GM21619 (cell line): ENCODE measurements around the gene ENTR1.
A peak's percentile ranks its signal among the peaks of the same experiment; 100 is the strongest.

ENCODE experiments used
- ATAC-seq: cut with Tn5 transposase; IDR thresholded peaks from one replicate; pipeline ENCODE4 v1.9.1; 2021; ENCODE audit not compliant: unreplicated experiment

ENTR1 gene

DNA sequence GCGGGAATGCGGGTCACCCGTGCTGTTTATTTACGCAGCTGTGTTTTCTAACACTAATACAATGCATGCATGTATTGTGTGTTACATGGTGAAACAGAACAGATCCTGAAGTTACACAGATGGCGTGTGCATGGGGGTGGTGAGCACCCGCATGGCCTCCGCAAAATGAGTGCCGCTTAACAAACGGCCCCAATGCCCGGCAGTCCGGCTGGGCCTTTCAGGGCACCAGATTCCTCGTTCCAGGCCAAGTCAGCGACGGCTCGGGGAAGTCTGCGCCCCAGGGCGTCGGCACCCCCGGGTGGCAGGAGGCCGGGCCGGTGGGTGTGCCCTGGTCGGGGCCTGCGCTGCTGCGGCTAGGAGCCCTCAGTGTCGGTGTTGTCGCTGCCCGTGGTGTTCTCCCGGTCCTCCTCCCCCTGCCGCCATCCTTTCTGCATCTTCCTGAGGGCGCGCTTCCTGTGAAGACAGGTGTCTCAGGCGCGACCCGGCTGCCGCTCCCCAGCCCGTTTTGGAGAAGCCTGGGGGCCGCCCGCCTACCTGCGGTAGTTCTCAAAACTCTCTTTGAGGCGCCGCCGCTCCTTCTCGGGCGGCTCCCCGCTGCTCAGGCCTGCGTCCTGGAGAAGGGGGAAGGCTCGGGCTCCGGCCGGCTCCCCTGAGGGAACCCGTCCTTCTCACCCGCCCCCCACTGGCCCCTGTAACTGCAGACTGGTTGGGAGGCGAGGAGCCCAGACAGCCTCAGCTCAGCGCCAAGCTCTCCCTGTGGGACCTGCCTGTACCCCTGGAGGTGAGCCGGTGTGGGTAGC lies 46.3 kb downstream of the ENTR1 start:
- ATAC-seq: no peak

DNA sequence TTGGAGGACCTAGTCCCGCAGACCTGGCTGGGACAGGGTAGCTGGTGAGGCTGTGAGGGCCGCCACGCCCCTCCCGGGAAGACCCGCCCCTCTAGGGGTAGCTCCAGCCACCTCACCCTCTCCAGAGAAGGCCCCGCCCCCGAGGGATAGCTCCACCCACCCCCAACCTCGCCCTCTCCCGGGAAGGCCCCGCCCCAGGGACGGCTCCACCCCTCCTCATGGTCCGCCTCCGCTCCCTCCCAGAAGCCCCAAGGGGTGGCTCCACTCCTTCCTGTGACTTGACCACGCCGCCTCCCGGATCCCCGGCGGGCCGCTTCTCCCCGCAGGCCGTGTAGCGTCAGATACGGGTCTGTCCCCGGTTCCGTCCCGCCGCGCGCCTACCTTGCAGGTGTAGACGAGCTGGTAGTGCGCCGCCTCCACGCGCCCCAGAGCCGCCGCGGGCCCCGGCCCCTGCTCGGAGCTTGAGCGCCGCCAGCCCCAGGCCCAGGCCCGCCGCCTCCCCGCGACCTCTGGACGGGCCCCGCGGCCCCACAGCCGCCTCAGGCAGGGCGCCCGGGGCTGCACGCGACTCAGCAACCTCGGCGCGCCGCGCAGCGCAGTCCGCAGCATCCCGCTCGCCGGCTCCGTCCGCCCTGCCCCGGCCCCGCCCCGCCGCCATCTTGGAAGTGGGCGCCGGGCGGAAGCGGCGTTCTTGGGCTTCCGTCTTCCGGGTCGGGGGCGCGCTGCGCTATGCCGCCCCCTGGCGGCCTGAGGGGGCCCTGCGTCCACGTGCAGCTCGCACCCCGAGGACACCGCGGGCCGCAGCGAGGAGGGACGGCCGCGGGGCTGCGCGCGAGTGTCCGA lies 47.1 kb downstream of the ENTR1 start, which contains the start of gene DNLZ:
DNLZ (minus strand) TSS at position 639 of the 843 bp plus-strand sequence; CDS start at position 609, 30 bp downstream.
- ATAC-seq: peak; percentile 71

- no peak for ATAC-seq
Observed at GRCh38 chr9:136362450-136362784, 48.0 kb downstream of the ENTR1 start.

DNA sequence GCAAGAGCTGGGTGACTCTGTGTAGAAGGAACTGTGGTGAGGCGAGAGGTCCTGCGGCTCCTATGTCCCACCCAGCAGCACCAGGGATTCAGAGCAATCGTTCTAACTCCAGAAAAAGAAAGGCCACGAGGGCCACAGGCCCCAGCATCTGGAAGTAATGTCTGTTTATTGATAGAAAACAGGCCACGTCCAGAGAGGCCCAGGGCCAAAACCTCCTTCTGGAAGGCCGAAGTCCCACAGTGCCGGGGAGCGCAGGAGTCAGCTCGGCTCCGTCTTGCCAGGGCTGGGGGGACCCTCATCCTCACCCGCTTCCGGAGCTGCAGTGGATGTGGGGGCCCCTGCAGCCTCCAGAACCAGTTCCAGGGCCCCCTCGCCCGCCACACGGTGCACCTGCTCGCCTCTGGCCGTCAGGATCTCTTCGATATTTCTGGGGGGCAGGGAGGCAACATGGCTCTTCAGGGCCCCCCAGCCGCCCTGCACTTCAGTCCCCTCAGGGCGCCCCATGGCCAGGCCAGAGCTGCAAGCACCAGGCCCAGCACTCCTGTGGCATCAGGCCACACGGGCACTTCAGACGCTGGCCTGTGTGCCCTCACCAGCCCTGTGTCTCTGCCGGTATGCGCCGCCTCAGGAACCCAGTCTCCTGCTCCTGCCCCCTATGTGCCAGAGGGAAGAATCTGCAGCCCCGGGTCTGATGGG lies 48.5 kb downstream of the ENTR1 start:
- ATAC-seq: no peak

- ATAC-seq: no peak
Observed at GRCh38 chr9:136361047-136361753, 49.2 kb downstream of the ENTR1 start.

GRCh38 chr9:136359774-136360718 lies 50.4 kb downstream of the ENTR1 start:
- ATAC-seq: no peak

GRCh38 chr9:136358888-136359287 lies 51.5 kb downstream of the ENTR1 start:
- no peak for ATAC-seq

DNA sequence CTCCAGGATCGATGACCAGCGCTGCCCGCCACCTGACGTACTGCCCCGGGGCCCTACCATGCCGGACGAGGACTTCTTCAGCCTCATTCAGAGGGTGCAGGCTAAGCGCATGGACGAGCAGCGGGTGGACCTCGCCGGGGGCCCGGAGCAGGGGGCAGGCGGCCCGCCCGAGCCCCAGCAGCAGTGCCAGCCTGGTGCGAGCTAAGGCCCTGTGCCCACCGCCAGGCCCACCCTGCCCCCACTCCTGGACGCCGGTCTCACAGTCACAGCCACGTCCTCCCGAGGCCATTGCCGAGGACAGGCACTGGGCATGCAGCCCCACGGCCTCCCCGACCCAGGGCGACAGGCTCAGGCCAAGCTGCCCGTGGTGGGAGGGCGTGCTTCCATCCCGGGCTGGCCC lies 52.4 kb downstream of the ENTR1 start:
- ATAC-seq: no peak

GRCh38 chr9:136357202-136357725 lies 53.1 kb downstream of the ENTR1 start:
- no peak for ATAC-seq

DNA sequence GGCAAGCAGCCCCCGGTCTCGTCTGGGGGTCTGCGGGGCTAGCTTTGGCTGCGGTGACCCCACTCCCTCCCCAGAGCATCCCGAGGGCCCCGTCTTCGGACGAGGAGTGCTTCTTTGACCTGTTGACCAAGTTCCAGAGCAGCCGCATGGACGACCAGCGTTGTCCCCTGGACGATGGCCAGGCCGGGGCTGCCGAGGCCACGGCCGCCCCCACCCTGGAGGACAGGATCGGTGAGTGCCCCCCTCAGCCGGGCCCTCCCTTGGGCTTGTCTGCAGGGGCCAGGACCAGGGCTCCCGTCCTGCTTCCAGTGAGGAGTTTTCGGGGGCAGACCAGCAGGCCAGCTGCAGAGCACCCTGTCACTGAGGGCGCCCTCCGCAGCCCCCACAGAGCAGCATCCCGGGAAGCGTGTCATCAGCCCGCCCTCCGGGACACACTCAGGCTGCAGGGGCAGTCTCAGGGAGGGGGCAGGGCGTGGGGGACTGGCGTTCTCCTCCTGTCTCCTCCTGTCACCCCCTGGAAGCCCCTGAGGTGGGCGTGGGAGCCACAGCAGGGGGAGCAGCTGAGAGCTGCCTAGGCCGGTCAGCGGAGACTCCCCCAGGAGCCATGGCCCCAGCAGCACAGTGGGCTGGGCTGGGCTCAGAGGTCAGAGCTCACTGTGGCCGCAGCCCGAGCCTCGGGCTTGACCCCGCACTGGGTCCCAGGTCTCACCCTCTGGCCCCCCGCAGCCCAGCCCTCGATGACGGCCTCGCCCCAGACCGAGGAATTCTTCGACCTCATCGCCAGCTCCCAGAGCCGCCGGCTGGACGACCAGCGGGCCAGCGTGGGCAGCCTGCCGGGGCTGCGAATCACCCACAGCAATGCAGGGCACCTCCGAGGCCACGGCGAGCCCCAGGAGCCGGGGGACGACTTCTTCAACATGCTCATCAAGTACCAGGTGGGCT lies 54.5 kb downstream of the ENTR1 start:
- no peak for ATAC-seq

DNA sequence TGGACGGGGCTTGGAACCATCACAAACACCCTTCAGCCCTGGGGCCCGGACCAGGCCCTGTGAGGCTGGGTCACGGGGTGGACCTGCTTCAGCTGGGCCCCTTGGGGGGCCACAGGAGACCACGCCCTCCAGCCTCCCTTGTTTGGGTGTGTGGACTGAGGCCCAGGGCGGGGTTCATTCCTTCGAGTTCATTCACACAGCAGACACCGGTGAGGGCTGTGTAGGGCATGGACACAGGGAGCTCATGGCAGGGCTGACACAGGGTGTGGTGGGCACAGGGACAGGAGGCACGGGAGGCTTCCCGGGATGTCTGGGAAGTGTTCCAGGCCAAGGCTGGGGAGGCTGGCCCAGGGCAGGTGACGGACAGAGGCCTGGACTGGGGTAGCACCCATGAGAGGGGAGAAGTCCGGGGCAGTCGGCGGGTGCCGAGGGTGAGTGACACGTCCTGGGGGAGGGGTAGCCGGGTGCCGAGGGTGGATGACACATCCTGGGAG lies 55.8 kb downstream of the ENTR1 start:
- no peak for ATAC-seq

DNA sequence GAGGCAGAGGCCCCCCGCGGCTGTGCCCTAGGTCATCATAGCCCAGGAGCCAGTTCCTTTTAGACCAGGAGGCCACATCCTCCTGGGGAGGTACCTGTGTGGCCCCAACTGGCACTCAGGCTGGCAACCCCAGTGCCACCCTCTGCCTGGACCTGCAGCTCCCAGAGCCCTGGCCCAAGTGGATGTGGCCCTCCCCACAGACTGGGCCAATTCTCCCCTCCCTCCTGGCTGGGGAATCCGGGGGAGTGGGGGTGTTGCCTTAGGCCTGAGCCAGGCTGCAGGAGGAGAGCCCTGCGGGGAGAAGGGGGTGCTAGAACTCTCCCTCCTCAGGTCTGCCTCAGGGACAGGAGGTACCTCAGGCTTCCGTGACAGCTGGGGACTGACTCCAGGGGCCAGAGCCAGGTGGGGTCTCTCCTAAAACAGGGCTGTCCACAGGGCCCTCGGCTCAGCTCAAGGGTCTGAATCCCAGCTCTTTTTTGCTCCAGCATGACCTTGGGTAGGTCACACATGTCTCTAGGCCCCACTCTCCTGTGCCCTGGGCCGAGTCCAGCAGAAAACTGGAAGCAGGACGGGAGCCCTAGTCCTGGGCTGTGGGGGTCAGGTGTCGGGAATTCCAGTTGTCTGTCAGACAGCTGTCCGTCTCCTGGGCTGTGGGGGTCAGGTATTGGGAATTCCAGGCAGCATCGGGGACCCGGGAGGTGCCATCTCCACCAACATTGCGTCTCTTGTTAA lies 56.5 kb downstream of the ENTR1 start:
- ATAC-seq: no peak

- ATAC-seq: no peak
Observed at GRCh38 chr9:136353088-136353487, 57.3 kb downstream of the ENTR1 start.

DNA sequence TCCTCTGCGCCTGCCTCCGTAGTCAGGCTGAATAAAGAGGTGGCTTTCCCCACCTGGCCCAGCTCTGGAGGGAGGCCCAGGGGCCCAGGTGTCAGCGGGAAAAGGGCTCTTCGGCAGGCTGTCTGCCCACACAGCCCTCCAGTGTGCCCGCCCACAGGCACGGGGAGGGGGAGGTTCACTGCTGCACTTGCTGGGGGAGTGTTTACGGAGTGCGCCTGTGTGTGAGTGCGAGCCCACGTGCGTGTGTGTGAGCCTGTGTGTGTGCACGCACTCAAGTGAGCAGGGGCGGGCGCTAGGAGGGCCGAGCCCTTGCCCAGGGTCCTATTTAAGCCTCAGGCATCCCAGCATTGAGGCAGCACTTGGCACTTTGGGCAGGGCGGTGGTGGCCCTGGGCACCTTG lies 57.7 kb downstream of the ENTR1 start:
- no peak for ATAC-seq
